ENCODE results near the gene CD82.

Gene CD82, protein sequence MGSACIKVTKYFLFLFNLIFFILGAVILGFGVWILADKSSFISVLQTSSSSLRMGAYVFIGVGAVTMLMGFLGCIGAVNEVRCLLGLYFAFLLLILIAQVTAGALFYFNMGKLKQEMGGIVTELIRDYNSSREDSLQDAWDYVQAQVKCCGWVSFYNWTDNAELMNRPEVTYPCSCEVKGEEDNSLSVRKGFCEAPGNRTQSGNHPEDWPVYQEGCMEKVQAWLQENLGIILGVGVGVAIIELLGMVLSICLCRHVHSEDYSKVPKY

DNA sequence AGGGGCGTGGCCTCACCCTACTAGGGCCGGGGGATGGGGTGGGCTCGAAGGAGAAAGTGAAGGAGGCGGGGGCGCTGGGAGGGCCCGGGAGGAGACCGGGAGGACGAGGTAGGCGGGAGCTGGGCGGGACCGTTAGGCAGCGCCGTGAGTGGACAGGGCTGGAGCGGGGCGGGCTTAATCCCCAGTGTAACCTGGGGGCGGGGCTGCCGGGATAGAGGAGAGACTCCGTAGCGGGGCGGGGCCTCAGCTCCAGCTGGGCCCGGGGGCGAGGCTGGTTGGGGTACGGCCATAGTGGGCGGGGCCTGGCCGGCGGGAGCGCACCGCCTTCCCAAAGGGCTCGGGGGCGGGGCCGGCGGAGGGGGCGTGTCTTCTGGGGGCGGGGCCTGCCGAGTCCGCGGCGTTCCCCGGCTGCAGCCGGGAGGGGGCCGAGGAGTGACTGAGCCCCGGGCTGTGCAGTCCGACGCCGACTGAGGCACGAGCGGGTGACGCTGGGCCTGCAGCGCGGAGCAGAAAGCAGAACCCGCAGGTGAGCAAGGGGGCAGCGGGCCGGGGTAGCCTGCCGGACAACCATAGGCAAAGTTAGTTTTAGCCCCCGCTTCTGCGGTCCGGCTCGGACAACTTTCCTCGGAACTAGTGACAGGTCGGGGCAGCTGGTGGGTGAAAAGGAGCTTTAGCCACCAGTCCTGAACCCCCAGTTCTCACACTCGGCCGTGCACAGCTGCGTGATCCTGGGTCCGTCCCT, at the start of gene CD82:
Gene CD82 (plus strand): TSS at position 453 of the 742 bp plus-strand sequence. CDS start 29,000 bp downstream, outside the sequence.
- peak; percentile 86 for DNase-seq (ENCODE audit: low read depth)

DNA sequence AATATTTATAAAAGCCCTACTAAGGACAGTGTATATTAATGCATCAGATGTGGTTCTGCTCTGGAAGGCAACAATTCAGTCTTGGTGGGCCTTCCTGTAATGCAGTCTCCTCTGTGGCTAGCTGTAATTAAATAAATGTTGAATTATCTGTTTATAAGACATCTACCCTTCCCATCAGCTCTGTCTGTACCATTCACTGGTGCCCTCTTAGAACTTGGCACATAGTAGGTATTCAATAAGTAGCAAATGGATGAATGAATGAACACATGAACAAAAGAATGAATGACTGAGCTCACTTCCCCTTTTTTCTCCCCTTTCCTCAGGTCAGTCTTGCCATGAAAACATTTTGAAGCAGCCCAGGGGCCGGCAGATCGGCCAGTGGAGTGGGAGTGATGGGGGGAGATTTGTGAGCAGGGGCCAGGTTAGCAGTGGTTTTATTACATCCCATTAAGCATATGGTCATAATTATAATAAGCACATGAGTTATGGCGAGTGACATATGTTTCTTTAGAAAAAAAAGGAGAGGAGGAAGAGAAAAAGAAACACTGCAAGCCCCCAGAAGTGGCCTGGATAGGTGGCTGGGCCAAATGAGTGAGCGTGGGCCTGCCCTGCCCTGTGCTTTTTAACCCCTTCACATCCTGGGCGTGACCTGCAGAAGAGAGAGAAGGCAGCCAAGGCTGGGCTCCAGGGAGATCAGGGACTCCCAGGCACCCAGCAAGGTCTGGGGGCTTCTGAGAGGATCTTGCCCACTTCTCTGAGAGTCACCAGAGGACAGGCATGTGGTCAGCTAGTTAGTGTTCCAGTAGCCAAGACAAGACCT, 48.6 kb upstream of the CD82 start:
- DNase-seq (ENCODE audit: low read depth) = no peak

DNA sequence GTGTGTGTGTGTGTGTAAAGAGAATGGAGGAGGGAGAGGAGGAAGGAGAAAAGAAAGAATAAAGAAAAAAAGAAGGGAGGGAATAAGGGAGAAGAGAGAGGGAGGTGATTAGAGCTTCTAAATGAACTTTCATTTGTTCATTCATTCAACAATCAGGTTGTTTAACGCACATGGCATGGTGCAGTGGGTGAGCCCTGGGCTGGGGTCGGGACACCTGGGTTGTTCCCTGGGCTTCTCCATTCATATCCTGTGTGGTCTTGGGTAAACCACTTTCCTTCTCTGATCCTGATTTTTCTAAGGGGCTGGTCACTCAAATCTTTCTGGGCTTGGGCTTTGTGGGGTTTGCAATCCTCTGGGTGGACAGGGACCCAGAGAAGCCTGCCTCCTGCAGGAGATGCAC, 47.9 kb upstream of the CD82 start:
- DNase-seq (ENCODE audit: low read depth) = no peak

DNA sequence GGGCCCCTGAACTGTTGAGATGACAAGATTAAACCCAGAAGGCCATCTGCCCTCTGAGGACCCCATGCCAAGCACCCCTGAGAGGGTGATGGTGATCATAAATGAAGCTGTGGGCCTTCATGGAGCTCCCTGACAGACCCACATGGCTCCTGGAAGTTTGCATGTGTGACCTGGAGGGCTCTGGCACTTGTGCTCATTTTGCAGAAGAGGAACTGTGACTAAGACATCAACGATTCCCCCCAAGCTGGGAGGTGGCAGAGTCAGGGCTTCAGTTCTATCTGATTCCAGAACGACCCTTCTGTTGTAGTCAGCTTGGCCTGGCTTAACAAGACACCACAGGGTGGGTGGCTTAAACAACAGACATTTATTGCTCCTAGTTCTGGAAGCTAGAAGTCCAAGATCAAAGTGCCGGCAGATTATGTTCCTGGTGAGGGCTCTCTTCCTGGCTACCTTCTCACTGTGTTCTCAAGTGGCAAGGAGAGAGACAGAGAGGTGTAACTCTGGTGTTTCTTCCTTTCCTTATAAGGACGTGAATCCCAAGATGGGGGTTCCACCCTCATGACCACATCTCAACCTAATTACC, 46.4 kb upstream of the CD82 start:
- DNase-seq (ENCODE audit: low read depth) = no peak

DNA sequence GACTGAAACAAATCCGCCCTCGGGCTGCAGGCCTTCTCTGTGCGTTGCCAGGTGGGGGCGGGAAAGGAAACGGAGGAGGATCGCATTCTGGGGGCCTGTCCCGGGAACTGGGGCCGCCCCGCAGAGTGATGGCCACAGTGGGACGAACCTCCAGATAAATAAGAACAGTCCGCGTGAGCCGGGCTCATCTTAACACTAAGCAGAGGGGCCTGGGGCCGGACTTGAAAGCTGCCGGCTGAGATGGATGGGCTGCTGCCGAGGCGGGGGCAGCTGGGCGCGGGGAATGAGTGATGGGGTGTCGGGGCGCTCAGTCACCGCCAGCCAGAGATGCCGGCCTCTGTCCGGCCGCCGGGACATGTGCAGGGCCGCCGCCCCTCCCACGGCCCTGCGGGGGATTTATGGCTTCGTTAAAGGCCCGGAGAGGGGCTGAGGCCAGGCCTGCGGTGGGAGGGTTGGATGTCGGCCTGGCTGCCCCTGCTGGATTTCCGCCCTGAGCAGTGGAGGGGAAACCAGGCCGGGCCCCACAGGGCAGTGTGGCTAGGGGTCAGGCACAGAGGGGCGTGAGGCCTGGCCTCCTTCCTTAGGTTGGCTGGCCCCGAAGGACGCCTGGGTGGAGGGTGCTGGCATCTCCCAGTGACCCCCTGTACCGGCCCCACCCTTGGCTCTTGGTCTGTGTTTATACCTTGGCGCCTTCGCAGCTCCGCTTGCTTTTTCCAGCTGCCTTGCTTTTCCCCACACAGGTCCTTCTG, 45.3 kb upstream of the CD82 start:
- DNase-seq (ENCODE audit: low read depth) = no peak

DNA sequence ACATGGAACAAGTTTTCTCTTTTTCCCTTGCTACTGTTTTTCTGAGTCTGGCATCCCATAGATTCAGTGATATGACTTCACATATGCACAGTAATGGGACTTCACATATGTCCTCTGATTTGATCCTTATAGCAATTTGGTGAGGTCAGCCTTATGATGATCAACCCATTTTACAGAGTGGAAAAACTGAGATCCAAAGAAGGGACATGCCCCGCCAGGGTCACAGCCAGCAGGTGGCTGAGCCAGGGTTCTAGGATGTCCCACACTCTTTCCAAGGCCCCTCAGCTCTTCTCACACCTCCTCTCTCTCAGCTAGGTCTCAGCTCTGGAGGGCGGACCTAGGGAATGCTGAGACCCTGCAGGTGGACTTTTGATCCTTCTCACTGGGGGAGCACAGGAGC, 44.3 kb upstream of the CD82 start:
- DNase-seq (ENCODE audit: low read depth) = no peak

DNA sequence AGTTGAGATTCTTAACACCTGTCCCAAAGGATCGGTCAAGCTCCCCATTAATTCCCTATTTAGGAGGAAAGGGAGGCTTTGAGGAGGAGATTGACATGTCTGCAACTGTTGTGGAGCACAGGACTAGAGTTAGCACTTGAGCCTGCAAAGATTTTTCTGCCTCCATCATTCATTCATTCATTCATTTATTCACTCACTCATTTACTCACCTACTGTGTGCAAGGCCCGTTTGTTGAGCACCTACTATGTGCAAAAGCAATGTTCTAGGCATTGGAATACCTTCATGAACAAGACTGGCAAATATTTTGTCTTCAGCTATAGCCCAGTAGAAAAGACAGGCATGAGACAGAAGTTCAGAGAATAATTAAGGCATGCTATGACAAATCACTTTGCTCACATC, 43.2 kb upstream of the CD82 start:
- DNase-seq (ENCODE audit: low read depth) = no peak

DNA sequence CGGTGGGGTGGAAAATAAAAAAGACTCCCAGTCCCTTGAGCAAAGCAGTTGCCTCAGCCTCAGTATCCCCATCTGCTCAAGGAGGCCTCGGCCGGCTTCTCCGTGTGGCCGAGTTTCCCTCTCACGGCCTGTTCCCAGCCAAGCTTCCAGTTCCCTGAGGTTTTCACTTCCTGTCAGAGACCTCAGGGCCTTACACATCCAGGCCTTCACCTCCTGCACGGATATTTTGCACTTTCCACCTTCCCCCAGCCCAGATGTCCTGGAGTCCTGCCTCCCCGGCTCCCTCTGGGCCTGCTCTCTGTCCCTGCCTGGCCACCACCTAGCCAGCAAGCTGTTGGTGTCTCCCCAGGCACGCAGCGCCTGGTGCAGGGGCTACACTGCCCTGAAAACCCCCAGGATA, 41.1 kb upstream of the CD82 start:
- DNase-seq (ENCODE audit: low read depth) = no peak

DNA sequence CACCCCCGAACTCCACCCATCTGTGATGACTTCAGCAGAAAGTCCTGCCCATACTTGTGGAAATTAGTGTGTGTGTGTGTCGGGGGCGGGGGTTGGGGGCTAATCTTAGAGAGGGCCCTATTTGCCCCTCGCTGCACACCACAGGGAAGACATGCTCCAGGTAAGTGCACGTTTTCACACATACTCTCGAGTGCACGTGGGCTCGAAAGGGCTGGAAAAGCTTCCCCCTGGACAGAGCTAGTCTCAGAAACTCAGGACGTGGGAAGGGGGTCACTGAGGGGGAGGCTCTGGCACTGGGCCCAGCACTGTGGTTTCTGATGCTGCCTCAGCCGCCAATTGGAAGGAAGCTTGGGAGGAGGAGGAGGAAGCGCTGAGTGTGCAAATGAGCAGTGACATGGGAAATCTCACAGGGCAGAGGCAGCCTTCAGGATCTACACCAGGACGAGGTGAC, 40.7 kb upstream of the CD82 start:
- no peak for DNase-seq (ENCODE audit: low read depth)

DNA sequence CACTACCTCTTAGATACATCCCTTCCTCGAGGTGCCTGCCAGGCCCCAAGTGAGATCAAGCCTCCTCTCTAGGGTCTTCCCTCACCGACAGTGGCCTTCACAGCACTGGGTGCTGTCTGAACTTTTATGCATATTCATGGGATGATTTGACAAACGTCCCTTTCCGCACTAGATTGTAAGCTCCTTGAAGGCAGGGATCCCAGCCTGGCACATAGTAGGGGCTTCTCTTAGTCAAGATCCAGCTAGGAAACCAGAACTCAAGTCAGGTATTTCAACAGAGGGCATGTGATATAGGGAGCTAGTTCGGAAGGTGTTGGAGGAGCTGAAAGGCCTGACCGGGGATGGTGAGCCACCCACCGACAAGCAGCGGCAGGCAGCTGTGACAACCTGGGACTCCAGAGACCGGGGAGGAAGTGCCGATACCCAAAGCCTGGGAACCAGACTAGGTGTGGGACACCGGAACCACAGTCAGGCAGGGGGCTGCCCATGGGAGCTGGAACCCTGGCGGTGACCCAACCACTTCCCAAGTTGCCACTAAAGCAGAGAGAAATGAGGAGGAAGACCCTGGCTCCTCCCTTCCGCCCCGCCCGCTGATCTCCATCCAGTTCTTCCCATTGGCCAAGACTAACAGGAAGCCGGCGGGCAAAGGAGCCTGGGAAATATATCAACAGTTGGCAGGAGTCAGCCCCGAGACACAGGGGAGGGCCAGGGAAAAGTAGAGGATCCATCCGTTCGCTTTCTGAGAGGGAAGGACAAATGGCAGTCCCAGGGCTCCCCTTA, 39.8 kb upstream of the CD82 start:
- no peak for DNase-seq (ENCODE audit: low read depth)

DNA sequence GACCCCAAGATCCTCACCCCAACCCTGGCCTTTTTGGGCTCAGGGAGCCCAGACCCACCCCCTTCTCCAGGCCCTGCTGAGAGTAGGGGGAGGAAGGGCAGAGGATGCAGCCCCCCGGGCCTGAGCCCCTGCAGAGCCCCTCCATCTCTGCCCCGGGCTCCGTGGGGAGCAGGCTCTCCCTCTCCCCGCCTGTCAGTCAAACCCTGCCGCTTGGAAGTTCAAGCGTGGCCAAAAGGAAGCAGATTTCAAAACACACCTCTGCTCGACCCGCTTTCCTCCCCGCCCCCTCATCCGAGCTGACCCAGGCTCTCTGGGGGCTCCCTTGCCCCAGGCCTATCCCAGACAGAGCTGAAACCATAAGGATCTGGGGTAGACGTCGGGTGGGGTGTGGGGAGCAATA, 39.0 kb upstream of the CD82 start:
- no peak for DNase-seq (ENCODE audit: low read depth)

DNA sequence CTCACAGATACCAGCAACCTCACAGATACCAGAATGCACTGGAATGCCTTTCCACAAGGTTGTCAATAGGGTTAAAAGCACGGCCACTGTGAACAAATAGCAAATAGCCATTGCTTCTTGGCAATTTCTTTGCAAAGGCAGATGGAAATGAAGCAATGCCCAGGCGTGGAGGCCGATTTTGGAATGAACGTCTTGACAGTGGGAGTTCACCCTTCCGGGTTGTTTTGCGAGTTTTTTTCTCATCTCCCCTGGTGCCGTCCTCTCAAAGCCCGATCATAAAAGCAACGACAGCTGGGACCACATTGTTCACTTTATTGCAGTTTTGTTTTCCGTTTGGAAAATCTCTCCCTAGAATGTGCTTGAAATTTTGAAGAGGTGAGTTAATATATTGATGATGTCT, 38.0 kb upstream of the CD82 start:
- no peak for DNase-seq (ENCODE audit: low read depth)

DNA sequence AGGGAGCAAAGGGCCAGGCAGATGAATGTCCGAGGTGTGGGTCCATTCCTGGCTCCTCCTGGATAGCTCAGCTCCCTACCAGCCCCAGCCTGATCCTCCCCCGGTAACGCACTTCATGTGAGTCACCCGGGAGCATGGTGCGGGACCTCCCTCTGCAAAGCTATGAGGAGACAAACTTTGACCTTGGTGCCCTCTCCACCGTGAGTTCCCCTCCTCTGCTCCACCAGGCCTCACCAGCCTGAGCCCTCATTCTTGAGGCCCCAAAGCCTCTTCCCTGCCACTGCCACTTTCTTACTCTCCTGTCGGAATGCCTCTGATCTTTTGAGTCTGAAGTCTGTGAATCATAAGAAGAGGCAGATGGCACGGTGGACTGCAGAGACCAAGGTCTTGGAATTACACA, 37.4 kb upstream of the CD82 start:
- DNase-seq (ENCODE audit: low read depth) = no peak

DNA sequence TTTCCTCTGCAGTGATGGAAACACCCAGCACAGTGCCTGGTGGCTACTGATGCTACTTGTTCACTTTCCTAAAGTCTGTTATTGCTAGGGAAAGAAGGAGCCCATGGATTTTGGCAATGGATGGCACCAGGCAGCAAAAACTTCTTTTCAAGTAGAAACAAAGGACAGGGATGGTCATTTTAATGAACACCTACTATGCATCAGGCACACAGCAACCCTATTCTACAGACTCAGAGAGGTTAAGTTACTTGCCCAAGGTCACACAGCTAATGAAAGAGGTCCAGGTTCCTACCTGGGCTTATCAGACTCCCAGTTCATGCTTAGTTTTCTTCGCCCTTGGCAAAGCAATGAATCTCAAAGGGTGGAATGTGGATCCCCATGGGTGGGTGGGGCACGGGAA, 36.9 kb upstream of the CD82 start:
- no peak for DNase-seq (ENCODE audit: low read depth)

DNA sequence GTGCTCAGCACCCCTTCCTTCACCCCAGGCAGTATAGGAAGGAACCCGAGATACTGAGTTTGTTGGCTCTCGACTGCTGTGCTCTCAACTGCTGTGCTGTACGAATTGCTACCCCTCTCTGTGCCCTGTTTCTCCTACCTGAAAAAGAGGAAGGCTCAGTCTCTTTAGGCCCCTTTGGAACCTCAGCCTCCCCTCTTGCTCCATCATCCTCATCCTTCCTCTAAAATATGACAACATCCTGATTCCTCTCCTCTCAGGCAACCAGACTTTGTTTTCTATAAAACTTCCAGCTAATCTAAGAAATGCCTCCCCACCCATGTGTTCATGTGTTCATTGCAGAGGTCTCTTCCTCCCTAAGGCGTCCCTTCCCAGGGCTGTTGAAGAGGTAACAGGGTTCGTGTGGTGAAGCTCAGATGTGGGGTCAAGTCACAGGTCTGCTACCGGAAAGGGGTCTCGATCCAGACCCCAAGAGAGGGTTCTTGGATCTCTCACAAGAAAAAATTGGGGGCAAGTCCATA, 35.5 kb upstream of the CD82 start:
- DNase-seq (ENCODE audit: low read depth) = no peak

DNA sequence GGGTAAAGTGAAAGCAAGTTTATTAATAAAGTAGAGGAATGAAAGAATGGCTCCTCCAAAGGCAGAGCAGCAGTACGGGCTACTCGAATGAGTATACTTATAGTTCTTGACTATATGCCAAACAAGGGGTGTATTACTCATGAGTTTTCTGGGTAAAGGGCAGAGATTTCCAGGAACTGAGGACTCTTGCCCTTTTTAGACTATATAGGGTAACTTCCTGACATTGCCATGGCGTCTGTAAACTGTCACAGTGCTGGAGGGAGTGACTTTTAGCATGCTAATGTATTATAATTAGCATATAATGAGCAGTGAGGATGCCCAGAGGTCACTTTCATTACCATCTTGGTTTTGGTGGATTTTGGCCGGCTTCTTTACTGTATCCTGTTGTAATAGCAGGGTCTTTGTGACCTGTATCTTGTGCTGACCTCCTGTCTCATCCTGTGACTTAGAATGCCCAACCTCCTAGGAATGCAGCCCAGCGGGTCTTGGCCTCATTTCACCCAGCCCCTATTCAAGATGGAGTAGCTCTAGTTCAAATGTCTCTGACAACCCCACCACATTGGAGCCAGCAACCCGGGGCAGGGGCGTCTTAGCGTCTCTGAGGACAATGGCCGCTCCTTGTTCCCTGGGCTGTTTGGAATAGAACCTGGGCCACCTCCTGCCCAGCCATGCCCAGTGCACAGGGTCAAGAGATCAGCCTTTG, 34.9 kb upstream of the CD82 start:
- no peak for DNase-seq (ENCODE audit: low read depth)

DNA sequence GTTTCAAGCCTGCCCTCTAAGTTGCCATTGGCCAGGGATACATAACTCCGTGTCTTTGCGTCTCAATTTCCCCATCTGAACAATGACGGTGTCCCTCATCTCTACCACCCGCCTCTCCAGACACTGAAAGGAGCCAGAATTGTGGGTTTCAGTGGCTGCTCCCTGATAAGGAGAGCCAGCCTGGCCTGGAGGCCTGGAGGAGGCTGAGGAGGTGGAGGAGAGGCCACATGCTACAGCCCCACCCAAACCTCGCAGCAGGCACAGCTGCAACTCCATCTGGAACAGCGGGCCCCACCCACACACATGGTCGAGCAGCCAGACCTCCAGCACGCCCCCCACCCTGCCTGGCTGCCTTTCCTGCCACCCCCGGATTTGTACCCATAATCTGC, 34.4 kb upstream of the CD82 start:
- DNase-seq (ENCODE audit: low read depth) = no peak

DNA sequence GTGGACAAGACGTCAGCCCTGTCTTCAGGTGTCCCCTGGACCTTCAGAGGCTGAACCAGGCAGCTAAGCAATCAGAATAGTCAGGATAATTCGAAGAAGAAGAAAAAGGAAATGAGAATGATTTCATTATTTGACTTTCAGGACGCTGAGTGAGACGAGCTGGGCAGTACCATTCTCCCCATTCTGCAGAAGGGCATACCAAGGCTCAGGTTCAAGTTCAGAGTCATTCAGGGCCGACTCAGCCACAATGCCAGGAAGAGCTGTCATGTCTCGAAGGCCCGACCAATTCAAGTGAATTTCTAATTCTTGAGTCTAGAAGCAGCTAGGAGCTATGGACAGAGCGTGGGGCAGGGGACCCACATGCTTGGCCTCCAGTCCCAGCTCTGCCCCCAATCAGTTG, 33.8 kb upstream of the CD82 start:
- no peak for DNase-seq (ENCODE audit: low read depth)

DNA sequence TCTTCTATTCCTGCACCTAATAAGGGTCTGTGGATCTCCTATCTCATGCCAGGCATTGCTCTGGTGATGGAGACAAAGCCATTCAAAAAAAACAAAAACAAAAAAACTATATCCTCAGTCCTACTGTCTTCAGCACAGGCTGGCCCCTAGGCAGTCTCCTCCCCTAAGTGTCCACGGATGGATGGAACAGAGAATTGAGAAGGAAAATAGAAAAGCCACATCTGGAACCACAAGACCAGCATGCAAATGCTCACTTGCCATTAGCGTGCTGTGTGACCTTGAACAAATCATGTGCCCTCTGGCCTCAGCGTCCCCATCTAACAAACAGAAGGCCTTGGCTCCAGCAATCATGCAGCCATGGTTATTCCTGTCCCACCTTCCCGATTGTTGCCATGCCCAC, 32.7 kb upstream of the CD82 start:
- no peak for DNase-seq (ENCODE audit: low read depth)

Measured in HS-5 (cell line).